IMR-90 (cell line): ENCODE results near the gene ITPRIP. TPM values are rescaled to one million over a fixed set of nuclear protein-coding genes. Genes with fewer than 3 reads are reported as not detected.

ENCODE experiments used
- ATAC-seq: fragments of 200-7000 bp; cut with Tn5 transposase; 2 replicates; pipeline ENCODE4 v1.9.1; 2020; ENCODE audit warnings: low read depth, mild to moderate bottlenecking, moderate library complexity
- BruUV-seq: library from RNA; stranded (reverse); fragments of 400-500 nt; replicated peaks from 2 replicates; lab custom pipeline; 2021; lab: Mats Ljungman, UMichigan
- CTCF ChIA-PET: fragments of 300-600 bp; formaldehyde crosslinking; extraction: SDS; loops from one replicate; lab custom pipeline; 2021; ENCODE audit warnings: antibody characterized with exemption; lab: Yijun Ruan, JAX
- POLR2A ChIA-PET: fragments of 300-600 bp; sonication (Branson Sonifier 250); formaldehyde crosslinking; loops from one replicate; lab custom pipeline; 2022; ENCODE audit warnings: antibody characterized with exemption; ENCODE audit not compliant: unreplicated experiment; lab: Charles Lee
- DNase-seq: peaks from one replicate; pipeline ENCODE4 v3.0.0; 2013
- H2AFZ ChIP-seq: replicated peaks from 2 replicates; pipeline ENCODE3; 2013; ENCODE audit warnings: low read length, mild to moderate bottlenecking; ENCODE audit not compliant: poor library complexity
- H2AK5ac ChIP-seq: 2 replicates; pipeline ENCODE4 v1.6.1; 2013; ENCODE audit warnings: low read depth, low read length, inconsistent platforms
- H2AK9ac ChIP-seq: replicated peaks from 2 replicates; pipeline ENCODE3; 2013; ENCODE audit warnings: mild to moderate bottlenecking, low read depth, low read length, moderate library complexity; ENCODE audit not compliant: poor library complexity
- H2BK120ac ChIP-seq: 2 replicates; pipeline ENCODE4 v1.6.1; 2013; ENCODE audit warnings: low read depth, low read length, inconsistent platforms
- H2BK15ac ChIP-seq: 3 replicates; pipeline ENCODE4 v1.6.1; 2013; ENCODE audit warnings: low read depth, low read length, inconsistent platforms
- H2BK20ac ChIP-seq: 2 replicates; pipeline ENCODE4 v1.6.1; 2013; ENCODE audit warnings: low read depth, mild to moderate bottlenecking, inconsistent platforms, low read length, moderate library complexity
- H2BK5ac ChIP-seq: 2 replicates; pipeline ENCODE4 v1.6.1; 2013; ENCODE audit warnings: mild to moderate bottlenecking, low read depth, low read length, inconsistent platforms; ENCODE audit not compliant: poor library complexity, severe bottlenecking
- H3K14ac ChIP-seq: replicated peaks from 2 replicates; pipeline ENCODE4 v1.6.1; 2013; ENCODE audit warnings: low read depth, low read length, inconsistent platforms
- H3K18ac ChIP-seq: 2 replicates; pipeline ENCODE4 v1.6.1; 2013; ENCODE audit warnings: low read depth, low read length, control low read depth
- H3K23ac ChIP-seq: 2 replicates; pipeline ENCODE4 v1.6.1; 2013; ENCODE audit warnings: low read depth, low read length, inconsistent platforms
- H3K27ac ChIP-seq: 2 replicates; pipeline ENCODE4 v1.5.1; 2013; ENCODE audit warnings: mild to moderate bottlenecking, control low read depth, low read length; ENCODE audit not compliant: insufficient read depth
- H3K27me3 ChIP-seq: 2 replicates; pipeline ENCODE4 v1.6.1; 2013; ENCODE audit warnings: low read length; ENCODE audit not compliant: control insufficient read depth, insufficient read depth
- H3K36me3 ChIP-seq: 2 replicates; pipeline ENCODE4 v1.6.1; 2013; ENCODE audit warnings: low read length, mixed read lengths; ENCODE audit not compliant: control insufficient read depth, insufficient read depth
- H3K4ac ChIP-seq: 2 replicates; pipeline ENCODE4 v1.6.1; 2013; ENCODE audit warnings: low read depth, low read length, inconsistent platforms
- H3K4me1 ChIP-seq: 2 replicates; pipeline ENCODE4 v1.6.1; 2013; ENCODE audit warnings: low read length, mixed read lengths; ENCODE audit not compliant: control insufficient read depth, insufficient read depth
- H3K4me2 ChIP-seq: 2 replicates; pipeline ENCODE4 v1.6.1; 2013; ENCODE audit warnings: low read depth, mild to moderate bottlenecking, control low read depth, low read length, moderate library complexity
- H3K4me3 ChIP-seq: 2 replicates; pipeline ENCODE4 v1.5.1; 2013; ENCODE audit warnings: low read depth, mild to moderate bottlenecking, control low read depth, low read length, moderate library complexity; ENCODE audit not compliant: insufficient read depth
- H3K56ac ChIP-seq: 2 replicates; pipeline ENCODE4 v1.6.1; 2013; ENCODE audit warnings: low read length, inconsistent platforms; ENCODE audit not compliant: insufficient read depth; ENCODE audit errors: extremely low read depth
- H3K79me1 ChIP-seq, 2 experiments: 2 replicates each; pipeline ENCODE4 v1.6.1; 2013; ENCODE audit warnings: low read length in 2 of 2, inconsistent platforms in 1 of 2, low read depth in 1 of 2
- H3K9ac ChIP-seq: 2 replicates; pipeline ENCODE4 v1.6.1; 2013; ENCODE audit warnings: low read depth, low read length, control low read depth
- H3K9me1 ChIP-seq: 2 replicates; pipeline ENCODE4 v1.6.1; 2013; ENCODE audit warnings: low read length, inconsistent platforms; ENCODE audit not compliant: insufficient read depth
- H3K9me3 ChIP-seq: 2 replicates; pipeline ENCODE4 v1.6.1; 2013; ENCODE audit warnings: low read length; ENCODE audit not compliant: control insufficient read depth, insufficient read depth
- H4K20me1 ChIP-seq: 2 replicates; pipeline ENCODE4 v1.6.1; 2013; ENCODE audit warnings: low read length, inconsistent platforms; ENCODE audit not compliant: insufficient read depth
- H4K5ac ChIP-seq: 2 replicates; pipeline ENCODE4 v1.6.1; 2013; ENCODE audit warnings: mild to moderate bottlenecking, low read depth, low read length, control low read depth
- H4K8ac ChIP-seq, 2 experiments: 2 replicates each; pipeline ENCODE4 v1.6.1; 2013; ENCODE audit warnings: low read depth in 2 of 2, low read length in 2 of 2, control low read depth in 1 of 2, inconsistent platforms in 1 of 2
- H4K91ac ChIP-seq: 2 replicates; pipeline ENCODE4 v1.6.1; 2013; ENCODE audit warnings: low read depth, low read length, inconsistent platforms; ENCODE audit not compliant: insufficient read depth
- CEBPB ChIP-seq: IDR thresholded peaks from 2 replicates; pipeline ENCODE4 v1.6.1; 2012; ENCODE audit warnings: low read depth, low read length, improper control_type of control experiment
- FOS ChIP-seq: fragments of 150-350 bp; IDR thresholded peaks from 2 replicates; pipeline ENCODE4 v1.6.1; 2016; ENCODE audit warnings: low read depth, low read length
- MAFK ChIP-seq: IDR thresholded peaks from 2 replicates; pipeline ENCODE4 v1.6.1; 2012; ENCODE audit warnings: low read depth, low read length, improper control_type of control experiment
- MAZ ChIP-seq: IDR thresholded peaks from 2 replicates; pipeline ENCODE4 v1.6.1; 2012; ENCODE audit warnings: low read depth, mild to moderate bottlenecking, low read length, improper control_type of control experiment, moderate library complexity, borderline replicate concordance
- MXI1 ChIP-seq: IDR thresholded peaks from 2 replicates; pipeline ENCODE4 v1.6.1; 2012; ENCODE audit warnings: low read depth, mild to moderate bottlenecking, low read length, moderate library complexity, borderline replicate concordance
- POLR2A ChIP-seq: IDR thresholded peaks from 2 replicates; pipeline ENCODE4 v1.6.1; 2012; ENCODE audit warnings: mild to moderate bottlenecking, low read depth, low read length
- RFX5 ChIP-seq: IDR thresholded peaks from 2 replicates; pipeline ENCODE4 v1.8.0; 2012; ENCODE audit warnings: low read depth, mild to moderate bottlenecking, low read length, moderate library complexity
- SMC3 ChIP-seq: fragments of 150-350 bp; IDR thresholded peaks from 2 replicates; pipeline ENCODE4 v1.6.1; 2016; ENCODE audit warnings: low read depth, mild to moderate bottlenecking, antibody characterized with exemption, low read length, moderate library complexity
- WGBS, 2 experiments: methylation state at CpG; one replicate each; pipeline versions ENCODE4 v1.1.5 to v1.1.7; 2013; ENCODE audit warnings: missing lambda C conversion rate in 2 of 2; ENCODE audit not compliant: insufficient read length in 1 of 2; ENCODE audit errors: extremely low coverage in 2 of 2; 5-methylcytosine and 5-hydroxymethylcytosine counted together
- dilution Hi-C: fragments of 300-500 bp; cut with HindIII; formaldehyde crosslinking; loops from one replicate; pipeline ENCODE4 v1.14.3; 2018; ENCODE audit warnings: low sequenced_read_pairs; ENCODE audit not compliant: unreplicated experiment
- in situ Hi-C: fragments of 300-500 bp; cut with MboI; formaldehyde crosslinking; loops from 3 replicates; pipeline ENCODE4 v1.14.3; 2019; ENCODE audit warnings: low sequenced_read_pairs, inconsistent platforms, mixed read lengths
- intact Hi-C: fragments of 100-400 bp; cut with micrococcal nuclease; formaldehyde crosslinking; loops from 2 replicates; pipeline ENCODE4 v1.10.0; 2022
- polyA plus RNA-seq, 3 experiments: library from polyadenylated mRNA; depleted of rRNA; stranded (reverse); fragments of >200 nt; gene quantifications; 2 replicates each; pipeline ENCODE4 v1.2.3, GENCODE V29; 2012; ENCODE audit warnings: low replicate concordance in 1 of 3
- total RNA-seq: library from RNA; depleted of rRNA; stranded (reverse); fragments of >200 nt; gene quantifications from 2 replicates; pipeline ENCODE4 v1.2.3, GENCODE V29; 2012
- TF ChIP-seq, protein P1 (sequence below): fragments of 150-350 bp; IDR thresholded peaks from 2 replicates; pipeline ENCODE4 v1.6.1; 2017; ENCODE audit warnings: mild to moderate bottlenecking, antibody characterized with exemption, low read length, low read depth

The ITPRIP gene
- total and polyA plus RNA-seq, 2 of the 4 experiments (the other 2 are of a cell fraction): 7.5 to 31.9 TPM

DNA sequence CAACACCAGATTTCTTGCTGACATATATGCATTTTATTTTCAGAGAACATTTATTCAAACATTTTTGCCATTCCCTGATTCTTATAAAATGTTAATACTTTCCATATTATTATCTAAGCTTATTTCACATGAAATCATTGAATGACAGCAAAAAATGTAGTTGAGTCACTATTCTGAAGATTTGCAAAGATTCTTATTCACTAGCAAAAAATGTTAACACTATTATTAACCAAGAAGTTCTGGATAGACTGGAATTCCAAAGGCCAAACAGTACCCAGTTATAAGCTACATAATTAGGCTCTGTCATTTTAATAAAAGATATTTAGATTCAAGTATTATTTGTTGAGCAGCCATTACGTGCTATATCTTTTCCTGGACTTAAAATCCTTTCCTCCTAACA is 65.0 kb downstream of the ITPRIP start:
- Histone ChIP-seq H3K4me2 (peak overlapping the region; percentile 76; the same call in 1 of the 2 replicates), H2AK5ac (no peak overlapping the region), H3K23ac (no peak overlapping the region; the same call in 1 of the 2 replicates), H3K79me1 (peaks cover 0 to 6% of the 10 kb centered on the region in 2 experiments; a peak in 1 of 4 replicates), H2BK20ac (peak overlapping the region; percentile 73; the same call in 1 of the 2 replicates), H2BK5ac (peak overlapping the region; percentile 81), H3K9ac (no peak overlapping the region), H3K56ac (no peak overlapping the region), H2BK15ac (0 out of 3 replicates have a peak overlapping the region, but pooled peaks have one; percentile 87), H3K4me1 (peaks cover 13% of the 10 kb centered on the region), H3K9me1 (no peaks in the 10 kb centered on the region; the same call in 1 of the 2 replicates), H2BK120ac (peak overlapping the region; percentile 14; the same call in 1 of the 2 replicates), H2AFZ (no peak overlapping the region), H3K4me3 (no peak overlapping the region), H3K14ac (no peak overlapping the region), H2AK9ac (no peak overlapping the region), H3K27ac (0 out of 2 replicates have a peak overlapping the region, but pooled peaks have one; percentile 17), H4K20me1 (no peaks in the 10 kb centered on the region; the same call in 1 of the 2 replicates), H4K91ac (no peak overlapping the region), H3K4ac (peak overlapping the region; percentile 24; the same call in 1 of the 2 replicates), H3K36me3 (peaks cover 5% of the 10 kb centered on the region), H3K9me3 (no peaks in the 10 kb centered on the region), H4K8ac (peak overlapping the region in 1 of 2 experiments; percentile 32; a peak in 1 of 4 replicates), H3K18ac (peak overlapping the region; percentile 64; the same call in 1 of the 2 replicates), H3K27me3 (no peaks in the 10 kb centered on the region), H4K5ac (no peak overlapping the region; the same call in 1 of the 2 replicates)
- POLR2A ChIA-PET: no interaction called here
- TF ChIP-seq FOS: 0 out of 2 replicates have a peak, but pooled peaks have one; percentile 30
- no peak for TF ChIP-seq SMC3
- TF ChIP-seq, protein P1, sequence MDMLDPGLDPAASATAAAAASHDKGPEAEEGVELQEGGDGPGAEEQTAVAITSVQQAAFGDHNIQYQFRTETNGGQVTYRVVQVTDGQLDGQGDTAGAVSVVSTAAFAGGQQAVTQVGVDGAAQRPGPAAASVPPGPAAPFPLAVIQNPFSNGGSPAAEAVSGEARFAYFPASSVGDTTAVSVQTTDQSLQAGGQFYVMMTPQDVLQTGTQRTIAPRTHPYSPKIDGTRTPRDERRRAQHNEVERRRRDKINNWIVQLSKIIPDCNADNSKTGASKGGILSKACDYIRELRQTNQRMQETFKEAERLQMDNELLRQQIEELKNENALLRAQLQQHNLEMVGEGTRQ: no peak
- no peak for TF ChIP-seq MXI1
- TF ChIP-seq MAZ: no peak
- TF ChIP-seq RFX5: no peak
- peak; percentile 20; the same call in 1 of the 2 replicates for TF ChIP-seq CEBPB
- no peak for TF ChIP-seq POLR2A
- TF ChIP-seq MAFK: peak; percentile 8; the same call in 1 of the 2 replicates
- CTCF ChIA-PET: interaction anchor here (1.2 to 3.5 kb wide), 6 partner anchors 18 to 78 kb away, joined by 3 to 15 read pairs (median 8); partner anchors contain the start of gene GSTO1
- DNase-seq: peak; percentile 62
- no TSS peak for BruUV-seq
- dilution Hi-C loops: no loop called here
- in situ Hi-C loops: no loop called here
- no CpG with 5 or more reads among the region's 1 CpG for WGBS, 2 experiments
- ATAC-seq: peak; percentile 34
- intact Hi-C loops: no loop called here
